HG02798 (cell line): ENCODE data around the gene PSMD13.

Experiments used
- ATAC-seq: cut with Tn5 transposase; IDR thresholded peaks from one replicate; pipeline ENCODE4 v1.9.1; 2021; ENCODE audit warnings: mild to moderate bottlenecking; ENCODE audit not compliant: unreplicated experiment, poor library complexity

Gene PSMD13

DNA sequence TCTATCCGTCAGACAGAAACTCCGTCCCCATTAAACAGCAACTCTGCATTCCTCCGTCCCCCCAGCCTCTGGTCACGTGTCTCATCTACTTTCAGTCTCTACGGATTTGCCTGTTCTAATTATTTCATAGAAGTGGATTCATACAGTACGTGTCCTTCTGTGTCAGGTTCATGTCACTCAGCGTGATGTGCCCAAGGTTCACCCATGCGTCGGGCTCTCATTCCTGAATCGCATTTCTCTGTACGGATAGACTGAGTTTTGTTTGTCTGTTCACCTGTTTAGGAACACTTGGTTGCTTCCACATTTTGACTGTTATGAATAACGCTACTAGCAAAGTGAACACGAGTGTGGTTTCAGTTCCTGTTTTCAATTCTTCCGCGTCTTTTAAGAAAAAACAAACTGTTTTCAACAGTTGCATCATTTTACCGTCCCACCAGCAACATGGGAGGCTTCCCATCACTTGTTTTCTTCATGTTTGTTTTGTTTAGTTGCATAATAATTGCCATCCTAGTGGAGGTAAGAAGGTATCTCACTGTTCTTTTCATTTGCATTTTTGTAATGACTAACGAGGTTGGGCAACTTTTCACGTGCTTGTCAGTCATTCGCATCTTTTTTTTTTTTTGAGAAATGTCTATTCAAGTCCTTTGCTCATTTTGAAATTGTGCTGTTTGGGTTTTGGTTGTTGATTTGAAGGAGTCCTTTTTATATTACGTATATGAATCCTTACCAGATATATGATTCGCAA is 32.5 kb downstream of the PSMD13 start:
- peak; percentile 78 for ATAC-seq

- no peak for ATAC-seq
Measured at GRCh38 chr11:270451-271318, 33.9 kb downstream of the PSMD13 start.

- ATAC-seq = no peak
Measured at GRCh38 chr11:271319-271715, 34.5 kb downstream of the PSMD13 start.

DNA sequence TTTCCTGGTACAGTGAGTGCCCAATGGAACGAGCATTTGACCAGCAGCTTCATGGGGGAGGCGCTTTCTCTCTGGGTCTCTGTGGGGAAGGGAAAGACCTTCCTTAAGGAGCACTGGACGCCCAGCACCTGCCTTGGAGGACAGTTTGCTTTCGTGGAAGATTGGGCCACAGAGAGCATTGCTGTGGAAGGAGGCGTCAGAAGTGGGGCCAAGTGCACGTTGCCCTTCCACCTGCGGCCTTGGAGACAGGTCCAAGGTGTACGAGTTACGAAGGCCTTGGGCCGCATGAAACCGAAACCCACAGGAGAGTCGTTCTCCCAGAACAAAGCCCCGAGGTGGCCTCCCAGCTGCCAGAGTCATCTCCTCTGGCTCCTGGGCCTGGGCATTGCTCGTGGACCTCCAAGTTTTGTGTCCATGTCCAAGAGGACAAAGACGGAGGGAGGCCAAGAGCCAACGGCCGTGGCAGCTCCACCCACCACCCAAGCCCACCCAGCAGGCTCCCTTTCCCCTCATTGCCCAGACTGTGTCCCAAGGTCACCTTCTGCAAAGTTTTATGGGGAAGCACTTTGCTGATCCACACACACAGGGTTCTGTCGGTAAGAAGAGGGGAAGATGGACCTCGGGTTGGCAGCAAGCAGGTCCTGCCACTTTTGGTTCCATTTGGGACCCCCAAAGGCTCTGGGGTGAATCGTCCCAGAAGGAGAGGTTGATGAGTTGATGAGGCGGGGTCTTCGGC is 35.6 kb downstream of the PSMD13 start:
- no peak for ATAC-seq

DNA sequence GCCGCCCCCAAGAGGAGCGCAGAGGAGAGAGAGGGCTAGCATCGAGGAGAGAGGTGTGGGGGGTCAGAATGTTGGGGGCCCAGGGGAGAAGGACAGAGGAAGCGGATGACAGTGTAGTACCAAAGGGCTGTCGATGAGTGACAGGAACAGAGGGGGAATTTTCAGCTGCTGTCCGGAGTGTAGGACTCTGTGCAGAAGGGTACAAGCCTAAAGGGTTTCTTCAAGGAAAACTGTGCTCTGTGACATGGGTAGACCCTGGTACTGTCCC is 36.1 kb downstream of the PSMD13 start:
- ATAC-seq = no peak

DNA sequence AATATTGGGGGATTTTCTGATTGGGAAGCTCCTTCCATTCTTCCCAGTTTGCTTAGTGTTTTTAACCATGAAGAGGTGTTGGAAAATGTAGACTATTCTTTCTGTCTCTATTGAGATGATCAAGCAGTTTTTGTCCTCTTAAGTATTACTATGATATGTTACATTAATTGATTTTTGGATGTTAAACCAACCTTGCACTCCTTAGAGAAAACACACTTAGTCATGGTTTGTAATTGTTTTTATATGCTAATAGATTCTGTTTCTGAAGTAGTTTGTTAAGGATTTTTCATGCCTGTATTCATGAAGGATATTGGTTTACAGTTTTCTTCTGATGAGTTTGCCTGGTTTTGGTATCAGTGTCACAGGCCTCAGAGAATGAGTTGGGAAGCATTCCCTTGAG is 39.4 kb downstream of the PSMD13 start:
- no peak for ATAC-seq

DNA sequence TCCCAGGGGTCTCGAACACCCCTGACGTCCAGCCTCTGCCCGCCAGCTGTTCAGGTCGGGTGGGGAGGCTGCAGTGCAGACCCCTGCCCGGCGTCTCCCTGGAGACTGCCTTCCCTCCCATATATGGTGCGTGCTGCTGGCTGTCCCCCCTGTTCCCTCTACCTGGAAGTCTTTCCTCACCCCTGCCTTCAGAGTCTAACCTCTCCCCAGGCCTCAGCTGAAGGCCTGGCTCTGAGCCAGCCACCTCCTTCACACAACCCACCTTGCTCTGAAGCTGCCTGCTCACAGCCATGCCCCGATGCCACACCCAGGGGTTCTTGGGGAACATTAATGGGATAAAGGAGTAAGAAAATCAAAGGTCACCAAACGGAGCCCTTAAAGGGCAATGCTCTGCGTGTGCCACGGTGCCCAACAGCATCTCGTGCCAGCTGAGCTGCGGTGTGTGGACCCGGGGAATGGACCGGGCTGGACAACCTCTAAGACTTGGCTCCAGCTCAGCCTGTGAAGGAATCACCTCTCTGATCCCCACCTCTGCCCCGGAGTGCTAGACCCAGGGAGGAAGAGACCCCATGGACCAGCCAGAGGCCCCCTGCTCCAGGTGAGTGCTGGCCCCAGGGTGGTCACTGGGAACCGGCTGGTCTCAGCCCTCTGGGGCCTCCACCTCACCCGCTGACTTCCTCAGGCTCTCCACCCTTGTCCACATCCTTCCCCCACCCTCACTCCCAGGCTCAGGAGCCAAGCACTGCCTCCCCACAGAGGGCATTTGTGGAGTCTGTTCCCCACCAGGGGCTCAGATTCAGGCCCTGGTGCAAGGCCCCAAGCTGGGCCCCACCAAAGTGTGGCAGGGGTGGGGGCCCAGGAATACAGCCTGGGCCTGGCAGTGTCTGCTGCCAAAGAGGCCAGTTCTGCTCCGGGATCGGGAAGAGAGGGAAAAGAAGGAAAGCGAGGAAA is 41.5 kb downstream of the PSMD13 start, which contains the start of gene NLRP6:
Gene NLRP6 (plus strand): TSS at position 407 of the 951 bp plus-strand sequence. CDS start 163 bp downstream, at position 570.
- no peak for ATAC-seq

DNA sequence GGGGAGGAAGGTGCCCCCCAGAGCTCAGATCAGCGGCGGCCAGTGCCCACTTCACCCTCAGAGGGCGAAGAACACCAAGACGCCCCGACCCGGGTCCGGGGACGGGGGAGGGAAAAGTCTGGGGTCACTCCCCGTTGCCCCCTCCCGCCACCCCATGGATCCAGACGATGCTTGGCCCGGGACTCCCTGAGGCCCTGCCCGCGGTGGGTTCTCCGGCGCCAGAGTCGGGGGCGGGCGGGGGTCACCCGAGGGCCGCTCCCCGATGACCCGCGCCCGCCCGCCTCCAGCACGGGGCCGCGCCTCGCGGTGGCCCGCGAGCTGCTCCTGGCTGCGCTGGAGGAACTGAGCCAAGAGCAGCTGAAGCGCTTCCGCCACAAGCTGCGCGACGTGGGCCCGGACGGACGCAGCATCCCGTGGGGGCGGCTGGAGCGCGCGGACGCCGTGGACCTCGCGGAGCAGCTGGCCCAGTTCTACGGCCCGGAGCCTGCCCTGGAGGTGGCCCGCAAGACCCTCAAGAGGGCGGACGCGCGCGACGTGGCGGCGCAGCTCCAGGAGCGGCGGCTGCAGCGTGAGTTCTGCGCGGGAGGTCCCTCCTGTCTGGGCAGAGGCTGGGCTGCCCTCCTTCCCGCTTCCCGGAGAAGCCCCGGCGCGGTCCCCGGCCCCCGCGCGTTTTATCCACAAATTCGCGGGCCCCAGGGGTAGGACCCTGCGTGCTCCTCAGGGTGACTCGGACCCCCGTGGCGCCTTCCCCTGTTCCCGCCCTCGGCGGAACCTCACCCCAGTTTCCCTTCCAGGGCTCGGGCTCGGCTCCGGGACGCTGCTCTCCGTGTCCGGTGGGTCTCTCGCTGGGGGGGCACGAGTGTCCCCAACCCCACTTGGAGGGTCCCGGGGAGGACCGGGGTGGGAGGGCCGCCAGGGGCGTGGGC is 42.5 kb downstream of the PSMD13 start:
- ATAC-seq = no peak

DNA sequence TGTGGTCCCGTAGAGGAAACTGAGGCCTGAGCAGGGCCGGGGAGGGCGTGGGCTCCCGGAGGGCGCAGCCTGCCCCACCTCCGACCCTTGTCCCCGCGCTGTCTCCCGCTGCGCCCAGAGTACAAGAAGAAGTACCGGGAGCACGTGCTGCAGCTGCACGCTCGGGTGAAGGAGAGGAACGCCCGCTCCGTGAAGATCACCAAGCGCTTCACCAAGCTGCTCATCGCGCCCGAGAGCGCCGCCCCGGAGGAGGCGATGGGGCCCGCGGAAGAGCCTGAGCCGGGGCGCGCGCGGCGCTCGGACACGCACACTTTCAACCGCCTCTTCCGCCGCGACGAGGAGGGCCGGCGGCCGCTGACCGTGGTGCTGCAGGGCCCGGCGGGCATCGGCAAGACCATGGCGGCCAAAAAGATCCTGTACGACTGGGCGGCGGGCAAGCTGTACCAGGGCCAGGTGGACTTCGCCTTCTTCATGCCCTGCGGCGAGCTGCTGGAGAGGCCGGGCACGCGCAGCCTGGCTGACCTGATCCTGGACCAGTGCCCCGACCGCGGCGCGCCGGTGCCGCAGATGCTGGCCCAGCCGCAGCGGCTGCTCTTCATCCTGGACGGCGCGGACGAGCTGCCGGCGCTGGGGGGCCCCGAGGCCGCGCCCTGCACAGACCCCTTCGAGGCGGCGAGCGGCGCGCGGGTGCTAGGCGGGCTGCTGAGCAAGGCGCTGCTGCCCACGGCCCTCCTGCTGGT is 43.4 kb downstream of the PSMD13 start:
- no peak for ATAC-seq

GRCh38 chr11:280706-281485 is 44.1 kb downstream of the PSMD13 start:
- ATAC-seq = no peak

GRCh38 chr11:281486-282161 is 44.8 kb downstream of the PSMD13 start:
- ATAC-seq = no peak

DNA sequence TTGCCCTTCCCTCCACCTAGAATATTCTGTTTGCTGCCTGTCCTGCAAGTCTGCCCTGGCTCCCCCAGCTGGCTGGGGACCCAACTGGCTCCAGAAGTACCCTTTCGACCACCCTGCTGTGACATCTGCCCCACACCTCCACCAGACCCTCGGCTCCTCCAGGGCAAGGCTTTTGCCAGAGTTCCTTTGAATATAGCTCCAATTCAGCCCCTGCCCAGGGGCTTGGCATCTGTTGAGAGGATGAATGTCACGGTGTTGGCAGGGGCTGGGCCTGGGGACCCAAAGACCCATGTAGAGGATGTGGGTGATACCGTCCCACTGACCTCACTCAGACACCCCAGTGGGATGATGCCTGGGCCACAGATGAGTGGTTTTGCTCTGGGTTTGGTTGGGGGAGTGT is 45.4 kb downstream of the PSMD13 start:
- no peak for ATAC-seq

DNA sequence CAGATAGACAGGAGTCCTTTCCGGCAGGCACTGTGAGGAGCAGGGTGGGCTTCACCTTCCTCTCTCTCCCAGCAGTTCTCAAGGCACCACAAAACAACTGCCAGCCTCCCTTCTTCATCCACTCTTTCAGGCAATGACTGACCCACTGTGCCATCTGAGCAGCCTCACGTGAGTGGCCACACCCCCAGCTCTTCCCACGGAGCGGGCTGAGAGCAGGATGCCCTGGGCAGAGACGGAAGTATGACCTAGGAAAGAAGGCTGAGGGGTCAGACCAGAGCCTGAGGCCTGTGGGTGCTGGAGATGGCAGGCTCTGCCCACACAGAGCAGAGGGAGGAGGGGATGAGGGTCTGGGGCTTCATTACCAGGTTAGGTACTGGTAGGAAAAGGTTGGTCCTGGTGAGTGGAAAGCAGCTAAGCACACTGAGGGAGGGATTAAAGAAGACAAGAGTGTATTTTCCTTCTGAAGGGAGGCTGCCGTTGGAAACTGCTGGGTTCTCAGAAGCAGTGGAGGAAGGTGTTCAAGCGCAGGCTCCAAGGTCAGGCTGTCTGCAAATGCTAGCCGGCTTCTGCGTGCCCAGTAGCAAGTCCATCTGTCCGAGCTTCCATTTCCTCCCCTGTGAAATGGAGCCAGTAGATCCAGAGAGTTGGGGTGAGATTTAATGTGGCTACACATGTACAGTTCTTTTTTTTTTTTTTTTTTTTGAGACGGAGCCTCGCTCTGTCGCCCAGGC is 46.0 kb downstream of the PSMD13 start:
- ATAC-seq = no peak

- no peak for ATAC-seq
Measured at GRCh38 chr11:283405-284104, 46.8 kb downstream of the PSMD13 start.

DNA sequence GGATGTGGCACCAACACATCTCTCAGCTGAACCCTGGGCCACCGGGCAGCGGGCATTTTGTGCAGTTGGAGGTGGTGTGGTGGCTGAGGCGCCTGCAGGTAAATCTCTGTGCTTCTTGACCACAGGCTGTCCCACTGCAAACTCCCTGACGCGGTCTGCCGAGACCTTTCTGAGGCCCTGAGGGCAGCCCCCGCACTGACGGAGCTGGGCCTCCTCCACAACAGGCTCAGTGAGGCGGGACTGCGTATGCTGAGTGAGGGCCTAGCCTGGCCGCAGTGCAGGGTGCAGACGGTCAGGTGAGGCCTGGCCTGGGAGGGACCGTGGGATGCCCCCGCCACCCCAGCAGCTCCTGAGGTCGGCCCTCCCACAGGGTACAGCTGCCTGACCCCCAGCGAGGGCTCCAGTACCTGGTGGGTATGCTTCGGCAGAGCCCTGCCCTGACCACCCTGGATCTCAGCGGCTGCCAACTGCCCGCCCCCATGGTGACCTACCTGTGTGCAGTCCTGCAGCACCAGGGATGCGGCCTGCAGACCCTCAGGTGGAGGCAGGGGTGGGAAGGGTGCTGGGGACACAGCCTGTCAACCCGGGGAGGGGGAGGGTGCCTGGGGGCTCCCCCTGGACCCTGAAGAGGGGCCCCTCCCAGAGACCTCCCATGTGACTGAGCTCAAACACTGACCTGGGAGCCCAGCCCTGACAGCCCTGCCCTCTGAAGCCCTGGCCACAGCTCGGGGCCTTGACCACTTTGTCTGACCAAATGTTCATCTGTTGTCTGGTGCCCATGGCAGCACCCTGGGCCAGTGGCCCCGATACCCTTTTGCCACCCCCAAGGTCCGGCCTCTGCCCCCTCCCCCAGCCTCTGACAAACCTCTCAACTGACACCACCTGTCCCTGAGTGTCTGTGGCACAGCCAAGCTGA is 47.6 kb downstream of the PSMD13 start:
- no peak for ATAC-seq
